Stimulated activated CD8-positive, alpha-beta memory T cell treated with anti-CD3 and anti-CD28 coated beads, Interleukin-12 subunit alpha, Interleukin-12 subunit beta, amount 100 ng/mL, for 4 hours (primary cell): ENCODE results near the gene FBXO31.
A peak's percentile ranks its signal among the peaks of the same experiment; 100 is the strongest.
"Not testable (repeated sequence)": the region's sequence is repeated elsewhere in the genome, so short reads cannot be mapped to it uniquely, and the experiment has no call there.

Experiments
- DNase-seq: peaks from one replicate; pipeline ENCODE4 v3.0.0-alpha.2; 2020; ENCODE audit warnings: low read depth

Gene FBXO31

DNA sequence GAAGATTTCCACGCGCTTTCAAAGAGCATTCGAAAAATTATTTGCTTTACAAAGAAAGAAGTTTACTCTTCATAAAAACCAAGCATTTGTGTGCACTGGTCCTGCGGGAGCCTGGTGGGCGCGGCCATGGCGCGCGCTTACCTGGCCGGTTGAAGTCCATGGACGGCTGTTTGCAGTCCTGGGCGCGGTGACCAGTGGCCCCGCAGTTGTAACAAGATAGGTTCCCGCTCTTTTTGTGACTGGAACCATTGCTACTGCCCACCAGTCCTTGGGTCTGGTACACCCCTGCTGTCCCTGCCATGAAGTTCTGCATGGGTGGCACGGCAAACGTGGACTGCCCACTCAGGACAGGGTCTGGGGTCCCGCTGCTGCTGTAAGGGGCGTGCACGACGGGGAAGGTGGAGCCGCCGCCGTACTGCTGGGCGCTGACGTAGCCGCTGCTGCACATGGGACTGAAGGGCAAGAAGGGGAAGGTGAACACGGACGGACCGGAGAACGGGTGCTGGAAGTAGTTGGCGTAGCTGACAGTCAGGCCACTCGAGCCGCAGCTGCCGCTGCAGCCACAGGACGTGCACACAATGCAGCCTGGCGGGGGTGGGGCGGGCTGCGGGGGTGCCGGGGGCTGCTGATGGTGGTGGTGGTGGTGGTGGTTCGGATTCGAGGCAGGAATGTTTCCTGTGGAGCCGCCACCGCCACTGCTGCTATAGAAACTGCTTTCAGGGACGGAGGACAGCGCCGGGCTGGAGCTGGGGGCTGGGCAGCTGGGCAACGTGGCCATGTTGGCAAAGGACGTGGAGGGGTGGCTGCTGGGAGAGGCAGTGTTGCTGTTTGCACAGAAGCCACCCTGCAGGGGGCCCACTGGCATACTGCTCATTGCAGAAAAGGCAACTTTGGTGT lies 28.0 kb upstream of the FBXO31 start:
- no peak for DNase-seq

- DNase-seq: no peak
Observed at GRCh38 chr16:87410968-87411367, 27.4 kb upstream of the FBXO31 start.

GRCh38 chr16:87410530-87410929 lies 27.0 kb upstream of the FBXO31 start:
- no peak for DNase-seq

DNA sequence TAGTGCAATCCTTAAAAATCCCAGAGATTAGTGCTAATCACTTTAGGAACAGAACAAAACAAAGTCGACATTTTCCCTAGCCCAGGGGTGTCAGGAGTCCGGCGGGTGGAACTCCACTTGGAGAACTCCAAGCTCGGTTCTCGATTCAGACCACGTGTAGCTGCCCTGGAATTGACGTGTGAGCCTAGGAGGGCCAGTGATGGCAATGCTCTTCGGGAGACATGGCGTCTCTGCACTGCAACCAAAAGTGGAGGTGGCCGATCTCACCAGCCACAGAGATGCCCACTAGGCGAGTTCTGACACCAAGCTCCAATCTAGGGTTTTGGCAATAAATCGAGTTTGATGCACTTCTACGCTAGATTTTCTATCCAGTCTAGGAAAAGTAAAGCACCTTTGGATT lies 26.2 kb upstream of the FBXO31 start:
- no peak for DNase-seq

GRCh38 chr16:87409153-87409552 lies 25.6 kb upstream of the FBXO31 start:
- no peak for DNase-seq

GRCh38 chr16:87407511-87408112 lies 24.0 kb upstream of the FBXO31 start:
- no peak for DNase-seq

GRCh38 chr16:87406495-87407088 lies 23.0 kb upstream of the FBXO31 start:
- no peak for DNase-seq

- DNase-seq: no peak
Observed at GRCh38 chr16:87404764-87405625, 21.4 kb upstream of the FBXO31 start.

DNA sequence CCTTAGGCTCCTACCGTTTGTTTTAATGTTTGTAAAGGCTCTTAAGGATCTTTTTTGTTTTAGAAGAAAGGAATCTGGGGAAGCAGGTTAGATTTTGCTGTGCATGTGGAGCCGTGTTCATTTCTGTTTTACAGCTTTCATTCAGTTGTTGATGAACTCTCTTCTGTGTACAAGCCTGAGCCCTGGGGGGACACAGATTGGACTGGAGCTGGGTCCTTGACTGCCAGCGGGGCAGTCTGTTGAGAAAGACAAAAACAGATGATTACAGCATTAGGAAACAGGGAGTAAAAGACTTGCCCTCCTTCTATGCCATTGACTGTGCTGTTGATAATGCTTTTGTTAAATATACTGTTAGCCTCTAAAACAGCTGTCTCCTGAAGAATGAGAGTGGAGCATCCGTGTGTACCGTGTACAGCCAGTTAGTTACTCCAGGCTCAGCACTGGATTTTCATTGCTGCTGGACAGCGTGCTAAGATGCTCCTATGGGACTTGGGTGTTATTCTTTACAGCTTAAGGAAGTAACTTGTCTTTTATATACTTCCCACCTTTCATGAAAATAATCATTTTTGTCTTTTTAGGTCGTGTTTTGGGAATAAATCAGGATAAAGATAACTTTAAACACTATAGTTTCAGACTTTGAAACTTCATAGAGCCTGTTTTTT lies 11.7 kb upstream of the FBXO31 start:
- no peak for DNase-seq

- DNase-seq: no peak
Observed at GRCh38 chr16:87393680-87394055, 10.1 kb upstream of the FBXO31 start.

- DNase-seq: peak; percentile 28
Observed at GRCh38 chr16:87392821-87393679, 9.5 kb upstream of the FBXO31 start.

DNA sequence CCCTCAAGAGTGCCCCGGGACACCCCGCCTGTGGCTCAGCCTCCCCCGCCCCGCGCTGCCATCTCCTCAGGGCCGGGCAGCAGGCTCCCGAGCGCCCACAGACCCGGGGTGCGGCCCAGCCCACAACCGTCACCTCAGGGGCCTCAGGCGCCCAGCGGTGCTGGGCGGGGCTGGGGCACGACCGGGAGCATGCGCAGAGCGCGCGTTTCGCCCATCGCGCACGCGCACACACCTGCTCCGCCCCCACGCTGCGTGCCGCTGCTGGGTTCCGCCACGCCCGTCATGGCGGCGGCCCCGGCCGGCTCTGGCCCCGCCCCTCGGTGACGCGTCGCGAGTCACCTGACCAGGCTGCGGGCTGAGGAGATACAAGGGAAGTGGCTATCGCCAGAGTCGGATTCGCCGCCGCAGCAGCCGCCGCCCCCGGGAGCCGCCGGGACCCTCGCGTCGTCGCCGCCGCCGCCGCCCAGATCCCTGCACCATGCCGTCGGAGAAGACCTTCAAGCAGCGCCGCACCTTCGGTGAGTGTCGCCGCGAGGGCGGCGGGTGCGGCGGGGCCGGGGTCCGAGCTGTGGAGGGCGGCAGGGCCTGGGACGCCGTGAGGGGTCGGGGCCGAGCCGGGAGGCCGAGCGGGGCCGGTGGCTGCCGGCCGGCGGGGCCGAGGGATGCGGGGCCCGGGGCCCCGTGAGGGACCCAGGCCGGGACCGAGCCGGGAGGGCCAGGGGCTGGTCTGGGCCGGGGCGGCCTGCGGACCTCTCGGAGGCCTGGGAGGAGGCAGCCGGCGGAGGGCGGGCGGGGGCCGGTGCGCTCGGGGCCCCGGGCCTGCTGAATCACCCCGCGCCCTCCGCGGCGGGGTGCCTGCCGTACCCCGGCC lies 8.6 kb upstream of the FBXO31 start, which contains the start of gene MAP1LC3B:
TSS of gene MAP1LC3B (plus strand) at position 387 of the 871 bp plus-strand sequence. CDS start at position 479, 92 bp downstream.
- DNase-seq: peak; percentile 99

- no peak for DNase-seq
Observed at GRCh38 chr16:87391324-87391949, 7.9 kb upstream of the FBXO31 start.

GRCh38 chr16:87390641-87391323 lies 7.2 kb upstream of the FBXO31 start:
- no peak for DNase-seq

DNA sequence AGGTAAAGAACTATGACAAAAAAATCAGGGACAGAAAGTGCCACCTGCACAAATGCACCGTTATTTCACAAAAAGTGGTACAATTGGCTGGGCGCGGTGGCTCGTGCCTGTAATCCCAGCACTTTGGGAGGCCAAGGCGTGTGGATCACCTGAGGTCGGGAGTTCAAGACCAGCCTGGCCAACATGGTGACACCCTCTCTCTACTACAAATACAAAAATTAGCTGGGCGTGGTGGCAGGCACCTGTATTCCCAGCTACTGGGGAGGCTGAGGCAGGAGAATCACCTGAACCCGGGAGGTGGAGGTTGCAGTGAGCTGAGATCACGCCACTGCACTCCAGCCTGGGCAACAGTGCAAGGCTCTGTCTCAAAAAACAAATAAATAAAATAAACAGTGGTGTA lies 6.3 kb upstream of the FBXO31 start:
- not testable (repeated sequence) for DNase-seq

GRCh38 chr16:87389245-87389644 lies 5.7 kb upstream of the FBXO31 start:
- no peak for DNase-seq

DNA sequence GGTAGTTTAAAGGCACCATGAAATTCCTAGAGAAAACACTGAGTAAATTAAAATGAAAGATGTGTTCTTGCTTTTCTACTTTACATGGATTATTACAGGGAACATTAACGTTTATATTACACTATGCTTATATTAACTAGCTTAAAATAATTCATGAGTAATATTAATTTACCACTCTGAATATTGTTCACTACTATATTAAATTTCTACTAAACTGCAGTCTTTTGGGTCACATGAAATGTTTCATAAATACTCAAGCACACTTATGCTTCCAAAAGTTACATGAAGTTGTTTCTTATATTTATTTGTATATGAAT lies 5.2 kb upstream of the FBXO31 start:
- DNase-seq: no peak

DNA sequence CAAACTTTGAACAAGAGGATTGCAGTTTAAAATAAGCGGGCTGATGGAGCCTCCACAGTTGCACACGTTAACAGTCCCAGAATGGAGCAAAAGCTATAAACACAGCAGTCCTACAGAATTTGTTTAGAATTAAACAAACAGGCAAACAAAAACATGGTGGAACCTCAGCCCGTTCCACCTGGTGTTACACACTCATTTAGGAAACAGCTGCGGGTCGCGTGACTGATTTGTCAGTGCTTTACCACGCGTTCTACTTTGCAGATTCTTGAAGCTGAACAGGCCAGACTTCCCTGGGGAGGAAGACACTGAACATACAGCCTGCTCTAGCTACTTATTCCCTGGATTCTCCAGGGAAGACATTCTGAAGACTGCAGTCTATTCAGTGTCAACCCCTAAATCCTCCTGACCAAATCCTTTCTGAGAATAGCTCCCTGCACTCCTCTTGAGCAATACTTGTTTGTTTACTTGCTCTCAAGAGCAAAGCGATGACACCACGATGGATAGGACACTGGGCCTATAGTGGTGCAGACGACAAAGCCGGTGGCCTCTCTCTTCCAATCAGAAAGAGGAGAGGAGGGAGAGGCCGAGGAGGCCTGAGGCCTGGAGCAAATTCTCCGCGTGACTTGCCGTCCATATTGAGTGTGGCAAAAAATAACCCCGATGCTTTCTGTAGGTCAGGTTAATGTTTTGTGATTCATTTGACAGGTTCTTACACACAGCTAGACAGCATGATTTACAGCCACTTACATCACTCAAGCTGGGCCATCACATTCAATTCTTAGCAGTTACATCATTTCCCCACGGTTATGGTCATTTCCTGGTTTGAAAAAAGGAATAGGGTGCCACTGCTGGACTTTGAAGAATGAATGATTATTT lies 4.6 kb upstream of the FBXO31 start:
- peak; percentile 69 for DNase-seq
